Stimulated activated CD8-positive, alpha-beta memory T cell treated with anti-CD3 and anti-CD28 coated beads, Interleukin-7, amount 100 ng/mL, for 4 hours (primary cell): ENCODE results near the gene CPNE8.
A peak's percentile ranks its signal among the peaks of the same experiment; 100 is the strongest.

Source experiments
- DNase-seq, 2 donors: peaks; one replicate each; pipeline ENCODE4 v3.0.0-alpha.2; 2020; ENCODE audit warnings: low read depth in 2 of 2

CPNE8 gene

GRCh38 chr12:38905480-38906351, at the start of gene CPNE8:
TSS of gene CPNE8 (minus strand) at chr12:38905591. CDS start at chr12:38905534, 57 bp downstream.
- peak; percentile 2 to 23 for DNase-seq

DNA sequence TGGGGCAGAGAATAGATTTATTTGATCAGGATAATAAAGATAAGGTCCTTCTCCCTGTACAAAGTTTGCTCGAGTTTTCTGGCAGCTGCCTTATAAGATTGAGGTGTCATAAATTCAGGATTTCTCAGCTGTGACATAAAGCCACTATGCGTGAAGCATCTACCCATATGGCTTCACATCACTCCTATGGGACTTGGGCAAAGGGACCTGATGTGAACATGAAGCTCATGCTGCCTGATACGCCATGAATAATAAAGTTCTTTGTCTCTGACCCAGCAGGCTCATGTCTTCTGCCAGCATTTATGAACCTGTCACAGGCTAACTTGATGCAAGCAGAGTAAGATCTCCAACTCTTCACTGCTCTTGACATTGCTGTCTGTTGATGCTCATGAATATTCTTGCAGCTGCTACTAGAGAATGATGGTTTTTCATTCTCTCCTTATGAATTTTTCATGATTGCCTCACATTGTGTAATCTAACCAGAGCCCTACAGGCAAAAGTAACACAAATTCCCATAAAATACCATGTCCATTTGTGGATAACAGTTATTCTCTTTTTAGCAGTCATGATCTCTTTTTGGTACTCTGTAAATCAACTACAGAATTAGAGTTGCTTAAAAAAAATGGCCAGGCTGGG, 49.0 kb upstream of the CPNE8 start:
- no peak for DNase-seq

DNA sequence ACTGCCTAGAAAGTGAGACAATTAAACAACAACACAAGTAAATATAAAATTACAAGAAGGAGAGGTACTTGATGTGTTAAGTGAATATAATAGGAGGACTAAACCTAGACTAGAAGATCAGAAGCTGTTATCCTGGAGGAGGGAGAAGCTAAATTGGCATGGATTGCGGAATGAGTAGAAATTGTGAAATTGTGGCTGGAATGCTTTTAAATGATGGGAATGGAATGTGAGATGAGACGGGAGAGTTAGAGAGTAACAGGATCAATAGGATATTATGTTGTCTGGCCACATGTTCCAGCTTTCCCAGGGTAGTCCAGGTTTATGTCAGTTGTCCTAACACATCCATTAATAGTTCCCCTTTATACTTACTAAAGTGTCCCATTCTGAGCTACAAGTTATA, 44.0 kb upstream of the CPNE8 start:
- no peak for DNase-seq

DNA sequence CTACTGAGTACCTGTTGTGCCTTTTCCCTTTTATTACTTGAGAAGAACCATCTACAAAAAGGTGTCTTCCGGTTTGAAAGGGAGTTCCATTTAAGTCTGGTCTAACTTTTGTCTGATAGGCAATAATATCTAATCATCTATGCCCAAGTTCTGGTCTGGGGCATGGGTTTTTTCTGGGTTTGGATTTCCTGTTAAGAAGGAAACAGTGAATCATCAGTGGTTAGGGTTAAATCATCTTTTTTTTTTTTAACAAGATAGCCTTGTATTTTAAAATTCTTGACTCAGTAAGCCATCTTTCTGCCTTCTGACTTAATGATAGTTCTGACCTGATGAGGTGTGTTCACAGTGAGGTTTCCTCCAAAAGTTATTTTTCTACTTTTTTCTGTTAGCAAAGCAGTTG, 29.3 kb upstream of the CPNE8 start:
- DNase-seq: no peak

- DNase-seq: no peak
Measured at GRCh38 chr12:38934078-38934584, 28.7 kb upstream of the CPNE8 start.

DNA sequence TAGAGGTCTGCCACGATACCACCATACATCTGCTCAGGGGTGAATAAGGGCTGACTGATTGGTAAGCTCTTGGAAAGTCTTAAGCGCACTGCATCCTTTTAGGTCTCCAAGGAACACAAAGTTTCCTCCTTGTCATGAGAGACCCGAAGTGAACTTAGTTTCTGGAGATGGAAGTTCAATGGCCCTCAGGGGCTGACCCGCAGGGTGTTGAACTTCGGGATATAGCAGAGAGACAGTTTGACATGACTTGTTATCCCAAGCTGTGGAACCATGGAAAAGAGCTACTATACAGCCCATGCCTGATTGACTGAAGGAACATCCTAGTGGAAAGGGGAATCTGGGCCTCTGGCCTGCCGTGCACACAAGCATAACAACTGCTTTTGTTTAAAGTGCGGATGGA, 26.9 kb upstream of the CPNE8 start:
- DNase-seq: no peak

- DNase-seq: no peak
Measured at GRCh38 chr12:38931461-38931860, 26.1 kb upstream of the CPNE8 start.

- no peak for DNase-seq
Measured at GRCh38 chr12:38930990-38931389, 25.6 kb upstream of the CPNE8 start.

DNA sequence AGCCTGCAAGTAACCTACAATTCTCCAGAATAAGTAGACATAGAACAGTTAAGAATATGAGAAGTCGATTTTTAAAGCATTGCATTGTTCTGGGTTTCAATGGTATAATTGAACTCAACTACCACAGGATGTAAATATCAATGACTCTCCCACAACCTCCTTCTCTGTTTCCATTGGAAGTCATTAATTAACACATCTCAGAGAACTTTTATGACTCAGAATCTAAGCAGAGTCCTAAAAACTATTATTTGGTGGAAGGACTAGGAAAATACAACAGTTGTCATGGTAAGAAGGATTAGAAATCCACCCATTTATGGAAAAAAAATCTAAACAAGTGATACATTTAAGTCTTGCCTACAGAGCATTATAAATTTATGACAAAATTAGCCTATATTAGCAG, 21.1 kb upstream of the CPNE8 start:
- DNase-seq: no peak

- no peak for DNase-seq
Measured at GRCh38 chr12:38921025-38921677, 15.8 kb upstream of the CPNE8 start.

DNA sequence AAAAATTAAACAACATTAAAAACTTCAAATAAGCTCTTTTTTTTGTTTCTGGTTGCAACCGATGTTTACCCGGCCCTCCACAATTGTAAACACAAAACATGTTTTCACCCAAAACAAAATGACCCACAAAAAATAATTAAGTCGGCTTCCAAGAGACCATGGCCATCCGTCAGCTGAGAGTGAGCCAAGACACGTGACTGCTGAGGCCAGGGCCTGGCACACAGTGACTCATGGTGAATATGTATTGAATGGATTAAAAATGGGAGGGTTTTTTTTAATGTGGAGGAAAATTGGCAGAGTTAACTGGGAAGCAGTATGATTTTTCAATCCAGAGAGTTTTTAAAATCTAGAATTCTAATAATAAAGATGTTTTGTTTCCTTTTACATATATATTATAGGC, 13.8 kb upstream of the CPNE8 start:
- DNase-seq: no peak

- DNase-seq: no peak
Measured at GRCh38 chr12:38915429-38916182, 10.2 kb upstream of the CPNE8 start.

GRCh38 chr12:38912116-38912515, 6.7 kb upstream of the CPNE8 start:
- no peak for DNase-seq

- no peak for DNase-seq
Measured at GRCh38 chr12:38911611-38912010, 6.2 kb upstream of the CPNE8 start.

DNA sequence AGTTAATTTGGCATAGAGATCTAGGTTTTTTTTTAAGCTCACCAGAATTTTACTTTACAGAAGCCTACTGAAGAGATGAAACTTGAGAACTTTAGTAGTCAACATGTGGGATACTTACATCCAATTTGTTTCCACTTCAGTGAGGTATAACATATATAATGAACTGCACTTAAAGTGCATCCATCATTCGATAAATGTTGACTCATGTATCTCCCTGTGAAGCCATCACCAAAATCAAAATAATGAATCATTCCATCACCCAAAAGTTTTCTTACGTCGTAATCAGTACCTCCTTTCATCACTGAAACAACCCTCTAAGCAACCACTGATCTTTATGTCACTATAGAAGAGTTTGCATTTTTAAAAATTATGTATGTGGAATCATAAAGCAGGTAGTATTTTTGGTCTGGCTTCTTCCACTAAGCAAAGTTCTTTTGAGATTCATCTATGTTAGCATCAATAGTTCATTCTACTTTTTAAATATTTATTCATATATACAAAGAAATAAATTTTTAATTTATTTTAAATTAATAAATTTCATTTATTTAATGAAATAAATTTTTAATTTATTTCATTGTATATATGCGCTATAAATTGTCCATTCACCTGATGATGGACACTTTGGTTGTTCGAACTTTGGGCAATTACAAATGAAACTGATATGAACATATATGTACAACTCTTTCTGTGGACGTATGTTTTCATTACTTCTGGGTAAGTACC, 2.0 kb upstream of the CPNE8 start:
- DNase-seq: no peak

DNA sequence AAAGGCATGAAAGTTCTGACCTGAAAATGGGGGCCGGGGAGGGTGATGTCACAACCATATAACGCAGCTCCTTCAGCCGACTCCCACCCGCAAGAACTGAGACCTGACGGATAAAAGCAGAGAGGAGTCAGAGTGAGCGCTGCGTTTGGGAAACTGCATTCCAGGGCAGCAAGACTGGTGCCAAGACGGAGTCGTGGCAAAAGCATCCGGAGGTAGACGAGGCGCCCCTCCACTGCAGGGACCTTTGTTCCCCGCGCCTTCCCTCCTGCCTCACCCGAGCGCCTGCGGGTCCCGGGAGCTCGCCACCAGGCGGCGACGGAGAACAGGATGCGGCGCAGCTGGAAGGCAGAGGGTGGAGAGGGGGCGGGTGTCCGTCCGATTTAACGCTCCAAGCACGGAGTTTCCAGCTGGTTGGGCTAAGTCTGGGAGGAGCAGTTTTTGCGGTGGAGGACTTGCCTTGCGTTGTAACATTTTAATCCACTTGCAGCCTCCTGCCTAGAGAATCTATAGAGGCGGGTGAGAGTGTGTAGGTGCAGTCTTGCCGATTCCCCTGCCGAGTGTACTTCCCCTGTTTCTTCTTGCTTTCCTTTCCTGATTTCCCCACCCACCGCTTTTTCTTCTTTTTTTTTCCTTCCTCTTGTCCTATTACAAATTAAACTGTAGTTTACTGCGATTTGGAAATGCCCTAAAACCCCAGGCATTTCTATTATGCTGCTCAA, 1.2 kb upstream of the CPNE8 start:
- peak; percentile 26 to 36 for DNase-seq

DNA sequence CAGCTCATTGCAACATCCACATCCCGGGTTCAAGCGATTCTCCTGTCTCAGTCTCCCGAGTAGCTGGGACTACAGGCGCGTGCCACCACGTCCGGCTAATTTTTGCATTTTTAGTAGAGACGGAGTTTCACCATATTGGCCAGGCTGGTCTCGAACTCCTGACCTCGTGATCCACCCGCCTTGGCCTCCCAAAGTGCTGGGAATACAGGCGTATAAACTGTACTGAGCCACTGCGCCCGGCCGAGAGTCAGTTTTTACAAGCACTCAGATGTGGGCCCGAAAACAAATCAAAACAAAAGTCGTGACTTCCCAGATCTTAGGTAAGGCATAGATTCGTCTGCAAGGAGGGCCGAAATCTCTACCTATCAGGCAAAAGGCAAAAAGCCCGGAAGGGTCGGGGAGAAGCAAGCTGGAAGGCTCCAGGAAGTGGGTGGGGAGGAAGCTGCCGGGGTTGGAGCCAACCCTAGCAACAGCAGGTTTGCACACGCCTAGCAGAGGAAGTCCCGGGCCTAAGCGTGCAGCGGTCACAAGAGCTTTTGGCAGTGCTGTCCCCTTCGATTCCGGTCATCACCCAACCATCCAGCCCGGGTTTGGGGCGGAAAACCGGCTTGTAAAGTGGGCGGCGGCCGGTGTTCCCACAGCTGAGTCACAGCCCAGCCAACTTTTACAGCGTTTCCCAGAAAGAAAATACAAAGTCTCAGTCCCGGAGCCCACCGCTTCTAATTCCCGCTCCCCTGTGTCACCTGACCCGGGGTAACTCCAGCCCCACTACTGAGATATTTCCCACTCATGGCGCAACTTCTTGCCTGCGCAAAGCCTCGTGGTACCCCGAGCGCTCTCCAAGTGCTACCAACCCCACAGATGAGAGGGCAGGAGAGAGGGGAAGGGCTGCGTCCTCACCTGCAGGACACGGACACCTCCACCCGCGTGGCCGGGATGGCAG, 583 bp downstream of the CPNE8 start:
- DNase-seq: peak; percentile 3 to 25

DNA sequence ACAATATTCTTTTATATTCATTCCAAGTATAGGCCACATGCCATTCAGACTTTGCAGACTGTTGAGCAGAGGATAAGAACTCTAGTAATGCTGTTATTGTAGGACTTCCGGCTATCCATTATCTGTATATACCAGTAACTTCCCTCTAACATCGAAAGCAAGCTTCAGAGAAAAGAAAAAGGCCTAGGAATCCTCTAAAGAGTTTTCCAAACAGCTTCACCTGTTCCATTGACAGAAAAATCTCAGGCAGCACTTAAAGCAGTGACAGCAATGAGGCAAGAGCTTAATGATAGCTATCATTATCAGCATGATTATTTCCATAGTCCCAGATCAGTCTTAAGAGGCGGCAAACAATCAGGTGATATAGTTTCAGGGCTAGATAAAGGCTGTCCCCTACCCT, 1.8 kb downstream of the CPNE8 start:
- DNase-seq: no peak

GRCh38 chr12:38898001-38898684, 7.2 kb downstream of the CPNE8 start:
- DNase-seq: no peak
